ENCODE data around the gene ADCY5. TPM values are rescaled to one million over a fixed set of nuclear protein-coding genes. Genes with fewer than 3 reads are reported as not detected.

ADCY5 gene
- total and polyA plus RNA-seq, 4 donors, result 0.74 to 6.6 (median 2.9) TPM

- no peak overlapping the region for H3K4me3 ChIP-seq (ENCODE audit: low read depth in 1 of 3, low read length in 3 of 3)
- 81% methylated on average over 2 of the region's 2 CpGs for WGBS
- no peak overlapping the region for H3K27ac ChIP-seq (ENCODE audit: low read depth in 1 of 2, low read length in 2 of 2)
- H3K4me1 ChIP-seq (ENCODE audit: control insufficient read depth in 4 of 4, insufficient read depth in 4 of 4, low read length in 3 of 4), result no peaks in the 10 kb centered on the region
- no peak overlapping the region for H3K9ac ChIP-seq (ENCODE audit: low read depth in 1 of 2, low read length in 2 of 2)
- peaks cover 0 to 3% (median 0%) of the 10 kb centered on the region in 4 donors for H3K36me3 ChIP-seq (ENCODE audit: control insufficient read depth in 4 of 4, insufficient read depth in 3 of 4, low read depth in 1 of 4, low read length in 3 of 4)
- no peaks in the 10 kb centered on the region for H3K27me3 ChIP-seq (ENCODE audit: control insufficient read depth in 4 of 4, insufficient read depth in 4 of 4, low read length in 3 of 4)
- H3K9me3 ChIP-seq (ENCODE audit: control insufficient read depth in 4 of 4, low read length in 3 of 4), result no peaks in the 10 kb centered on the region
- TF ChIP-seq RXRA (IDR thresholded peaks at IDR 0.05), result no peak
- no peak for TF ChIP-seq MAX (IDR thresholded peaks at IDR 0.05)
- TF ChIP-seq FOXA2 (IDR thresholded peaks at IDR 0.05), result no peak
- no peak for TF ChIP-seq YY1 (IDR thresholded peaks at IDR 0.05)
- TF ChIP-seq HNF4A (conservative IDR thresholded peaks at IDR 0.05), result no peak
- no peak for TF ChIP-seq JUND (IDR thresholded peaks at IDR 0.05)
- TF ChIP-seq ZBTB33 (IDR thresholded peaks at IDR 0.05), result no peak
- TF ChIP-seq REST (IDR thresholded peaks at IDR 0.05), result no peak
- no peak for DNase-seq (ENCODE audit: low spot score)
These were observed 143.7 kb downstream of the ADCY5 start for GRCh38 chr3:123305192-123305591.

GRCh38 chr3:123303976-123304560 is 144.8 kb downstream of the ADCY5 start:
- no peak overlapping the region for H3K4me3 ChIP-seq (ENCODE audit: low read depth in 1 of 3, low read length in 3 of 3)
- TF ChIP-seq SP1 (IDR thresholded peaks at IDR 0.05) (no peak), RAD21 (IDR thresholded peaks at IDR 0.05) (no peak), ZBTB33 (IDR thresholded peaks at IDR 0.05) (no peak), YY1 (IDR thresholded peaks at IDR 0.05) (no peak), GABPA (IDR thresholded peaks at IDR 0.05 in 1 of 2, conservative IDR thresholded peaks at IDR 0.05 in 1 of 2) (no peak), CTCF (IDR thresholded peaks at IDR 0.05; ENCODE audit: low read depth, low read length, missing input control) (no peak), FOXA1 (IDR thresholded peaks at IDR 0.05) (no peak), TAF1 (conservative IDR thresholded peaks at IDR 0.05) (no peak), NR2F2 (IDR thresholded peaks at IDR 0.05) (no peak), ATF3 (IDR thresholded peaks at IDR 0.05) (no peak), EGR1 (IDR thresholded peaks at IDR 0.05; ENCODE audit: low read depth in 2 of 2) (no peak), MAX (IDR thresholded peaks at IDR 0.05) (no peak), JUND (IDR thresholded peaks at IDR 0.05) (no peak), FOXA2 (IDR thresholded peaks at IDR 0.05) (no peak), RXRA (IDR thresholded peaks at IDR 0.05) (no peak), HNF4G (IDR thresholded peaks at IDR 0.05) (no peak)
- H3K36me3 ChIP-seq (ENCODE audit: control insufficient read depth in 4 of 4, insufficient read depth in 3 of 4, low read depth in 1 of 4, low read length in 3 of 4), result peaks cover 0 to 3% (median 0%) of the 10 kb centered on the region in 4 donors
- no peaks in the 10 kb centered on the region for H3K27me3 ChIP-seq (ENCODE audit: control insufficient read depth in 4 of 4, insufficient read depth in 4 of 4, low read length in 3 of 4)
- 90% methylated on average over 15 of the region's 15 CpGs for WGBS
- no peak for DNase-seq (ENCODE audit: low spot score)
- no peaks in the 10 kb centered on the region for H3K4me1 ChIP-seq (ENCODE audit: control insufficient read depth in 4 of 4, insufficient read depth in 4 of 4, low read length in 3 of 4)
- H3K27ac ChIP-seq (ENCODE audit: low read depth in 1 of 2, low read length in 2 of 2), result no peak overlapping the region
- no peak overlapping the region for H3K9ac ChIP-seq (ENCODE audit: low read depth in 1 of 2, low read length in 2 of 2)
- H3K9me3 ChIP-seq (ENCODE audit: control insufficient read depth in 4 of 4, low read length in 3 of 4), result no peaks in the 10 kb centered on the region

Data from liver (tissue), 9 donors.